HG02885 (cell line): ENCODE data around the gene CCM2.
"Not testable (repeated sequence)": the region's sequence is repeated elsewhere in the genome, so short reads cannot be mapped to it uniquely, and the experiment has no call there.

Experiments
- ATAC-seq: cut with Tn5 transposase; IDR thresholded peaks from one replicate; pipeline ENCODE4 v1.9.1; 2021; ENCODE audit warnings: mild to moderate bottlenecking; ENCODE audit not compliant: unreplicated experiment, poor library complexity

Gene CCM2

DNA sequence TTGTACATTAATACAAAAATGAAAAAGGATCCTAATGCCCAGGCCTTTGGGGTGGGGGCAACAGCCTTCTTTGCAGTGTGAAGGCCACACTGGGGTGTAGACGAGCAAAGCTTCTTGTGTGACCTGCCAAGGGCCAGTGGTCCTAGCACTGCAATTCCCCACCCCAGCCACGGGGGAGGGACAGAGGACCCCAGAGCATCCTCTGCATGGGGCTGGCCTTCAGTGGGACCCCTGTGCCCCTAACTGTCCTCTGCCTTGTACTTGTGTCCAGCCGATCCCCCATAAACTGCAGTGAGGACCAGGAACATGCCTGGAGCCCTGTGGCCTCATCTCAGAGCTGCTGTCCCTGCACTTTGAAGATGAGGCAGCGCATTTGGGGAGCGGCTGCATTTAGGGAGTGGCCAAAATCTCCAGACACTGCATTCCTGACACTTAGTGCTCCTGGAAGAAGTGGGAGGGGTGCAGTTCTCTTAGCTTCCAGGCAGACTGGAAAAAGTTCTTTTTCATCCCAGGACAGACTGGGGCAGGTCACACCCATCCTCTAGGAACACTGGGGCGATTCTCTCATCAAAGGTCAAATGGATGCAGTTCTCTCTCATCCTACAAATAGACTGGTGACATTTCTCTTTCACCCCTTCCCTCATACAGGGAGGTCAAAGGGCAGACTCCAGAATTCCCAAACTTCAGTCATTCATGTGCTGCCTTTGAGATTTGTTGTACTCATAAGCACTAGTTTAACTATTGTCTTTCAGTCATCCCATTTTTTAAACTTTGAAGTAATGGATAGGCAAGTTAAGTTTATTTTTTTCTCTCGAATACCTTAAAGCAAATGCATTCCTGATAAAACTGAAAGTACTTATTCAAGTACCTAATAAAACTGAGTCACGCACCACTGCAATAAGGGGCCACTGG is 20.3 kb upstream of the CCM2 start:
- no peak for ATAC-seq

DNA sequence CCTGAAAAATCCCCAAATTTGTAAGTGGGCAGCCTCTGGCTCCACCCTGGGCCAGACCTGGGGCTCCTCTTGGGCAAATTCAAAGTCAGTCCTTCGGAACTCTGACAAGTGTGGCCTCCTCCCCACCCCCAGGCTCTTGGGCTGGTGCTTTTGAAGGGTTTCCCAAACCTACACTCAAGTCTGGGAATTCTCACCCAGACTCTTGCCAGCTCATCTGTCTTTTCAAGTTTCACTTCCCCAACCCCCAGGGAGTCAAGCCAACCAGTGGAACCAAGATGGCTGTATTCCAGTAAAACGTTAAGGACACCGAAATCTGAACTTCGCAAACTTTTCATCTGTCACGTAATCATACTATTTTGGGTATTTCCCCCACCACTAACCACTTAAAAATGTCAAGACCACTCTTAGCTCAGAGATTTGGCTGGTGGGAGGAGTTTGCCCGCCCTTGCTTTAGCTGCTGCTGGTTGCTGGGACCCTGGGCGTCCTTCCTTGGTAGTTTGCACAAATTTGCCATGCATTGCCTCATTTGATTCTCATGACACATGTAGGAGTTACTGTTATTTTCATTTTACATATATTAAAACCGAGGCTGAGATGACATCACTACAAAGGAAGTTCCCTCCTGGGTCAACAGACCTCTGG is 19.5 kb upstream of the CCM2 start:
- peak; percentile 48 for ATAC-seq

DNA sequence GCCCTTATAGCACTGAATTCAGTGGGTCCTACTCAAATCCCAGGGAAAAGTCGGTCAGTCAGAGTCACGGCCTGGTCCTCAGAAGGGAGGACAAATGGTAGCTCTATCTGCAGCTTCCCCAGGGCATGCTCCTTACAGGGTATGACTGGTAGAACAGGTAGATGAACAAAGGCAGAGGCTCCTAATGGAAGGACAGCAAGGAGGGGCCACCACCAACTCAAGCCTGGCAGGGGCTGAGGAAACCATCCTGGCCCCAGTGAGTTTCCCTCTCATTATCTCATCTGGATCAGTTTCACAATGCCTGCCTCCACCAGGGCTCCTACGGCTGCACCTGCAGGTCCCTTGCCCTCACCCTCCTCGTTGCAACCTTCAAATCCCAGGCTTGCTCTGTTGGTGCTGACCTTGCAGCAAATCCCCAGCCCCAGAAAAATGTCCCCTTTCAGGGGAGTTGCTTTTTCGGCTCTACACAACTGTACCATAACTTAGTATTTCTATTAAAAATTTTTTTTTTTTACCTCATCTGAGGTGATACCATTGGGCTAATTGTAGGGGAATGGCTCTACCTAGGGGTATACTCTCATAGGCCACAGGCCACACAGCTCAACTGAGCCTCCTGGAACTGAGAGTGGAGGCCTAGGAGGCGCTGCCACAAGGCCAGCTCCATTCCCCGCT is 18.8 kb upstream of the CCM2 start:
- no peak for ATAC-seq

DNA sequence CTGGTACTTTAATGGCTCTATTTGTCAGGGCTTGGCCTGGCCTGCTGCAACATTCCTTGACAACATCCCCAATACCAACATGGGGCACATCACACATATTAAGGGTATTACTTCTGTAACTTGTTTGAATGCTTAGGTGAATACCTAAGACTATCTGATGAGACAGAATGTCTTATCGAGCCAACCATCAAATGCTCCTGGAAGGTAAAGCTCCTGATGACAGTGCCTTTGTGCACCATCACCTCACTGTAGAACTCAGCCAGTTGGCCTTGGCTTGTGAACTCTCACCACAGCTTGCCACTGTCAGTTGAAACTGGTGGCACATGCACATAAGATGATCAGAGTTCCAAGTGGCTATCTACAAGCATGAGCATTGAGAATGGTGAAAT is 17.5 kb upstream of the CCM2 start:
- no peak for ATAC-seq

DNA sequence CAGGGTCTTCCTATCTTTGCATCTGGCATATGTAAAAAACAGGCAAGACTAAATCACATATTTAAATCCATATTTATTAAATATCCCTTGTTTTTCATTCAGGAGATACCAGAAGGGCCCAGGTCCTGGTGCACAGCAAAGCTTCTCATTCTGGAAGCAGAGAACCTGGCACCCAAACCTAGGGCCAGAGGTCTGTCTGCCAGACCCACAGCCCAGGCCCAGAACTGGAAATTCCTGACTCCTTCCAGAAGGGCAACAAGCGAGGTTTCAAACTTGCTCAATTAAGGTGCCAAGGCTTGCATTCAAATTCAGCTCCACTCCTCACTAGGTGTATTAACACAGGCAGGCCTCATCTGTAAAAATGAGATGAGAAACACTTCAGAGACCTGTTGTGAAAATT is 17.0 kb upstream of the CCM2 start:
- no peak for ATAC-seq

DNA sequence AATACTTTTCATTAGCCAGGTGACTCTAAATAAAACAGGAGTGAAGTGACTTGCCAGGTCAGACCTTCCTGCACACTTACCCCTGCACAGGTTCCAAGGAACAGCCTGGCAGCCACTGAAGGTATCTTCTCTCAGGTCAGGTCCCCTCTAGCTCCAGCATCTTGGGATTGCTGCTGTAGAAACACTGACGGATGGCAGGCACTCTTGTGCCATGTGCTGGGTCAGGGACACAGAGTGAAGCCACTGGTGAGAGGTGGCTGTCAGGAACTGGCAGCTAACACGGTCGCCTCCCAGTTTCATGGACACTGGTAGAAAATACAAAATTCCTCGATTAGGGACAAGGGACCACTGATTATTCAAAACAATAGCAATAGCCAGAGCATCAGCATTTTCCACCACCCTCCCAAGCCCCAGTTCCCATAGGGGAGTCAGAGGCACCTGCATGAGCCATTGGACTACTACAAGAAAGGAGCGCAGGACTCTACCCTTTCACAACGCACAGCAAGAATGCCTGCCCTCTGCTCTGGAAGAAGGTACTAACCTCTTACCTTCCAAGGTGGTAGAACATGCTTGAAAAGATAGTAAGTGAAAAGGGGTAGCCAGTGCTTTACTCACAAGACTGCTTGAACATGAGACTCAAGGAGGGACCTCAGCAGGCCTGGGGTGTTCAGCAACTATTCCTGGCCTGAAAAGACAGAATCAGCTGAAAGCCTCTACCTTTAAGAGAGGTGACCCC is 16.1 kb upstream of the CCM2 start:
- ATAC-seq = no peak

DNA sequence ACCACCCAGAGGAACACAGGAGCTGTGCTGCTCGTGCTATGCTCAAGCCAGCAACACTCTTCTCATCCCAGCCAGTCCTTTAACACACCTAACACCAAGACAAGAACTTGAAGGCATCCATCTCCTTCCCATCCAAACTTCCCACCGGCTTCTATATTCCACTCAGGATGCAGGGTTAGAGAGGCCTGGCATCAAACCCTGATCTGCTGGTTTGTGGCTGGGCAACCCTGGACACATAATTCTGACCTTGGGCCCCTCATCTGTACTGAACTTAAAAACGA is 15.6 kb upstream of the CCM2 start:
- ATAC-seq = no peak

DNA sequence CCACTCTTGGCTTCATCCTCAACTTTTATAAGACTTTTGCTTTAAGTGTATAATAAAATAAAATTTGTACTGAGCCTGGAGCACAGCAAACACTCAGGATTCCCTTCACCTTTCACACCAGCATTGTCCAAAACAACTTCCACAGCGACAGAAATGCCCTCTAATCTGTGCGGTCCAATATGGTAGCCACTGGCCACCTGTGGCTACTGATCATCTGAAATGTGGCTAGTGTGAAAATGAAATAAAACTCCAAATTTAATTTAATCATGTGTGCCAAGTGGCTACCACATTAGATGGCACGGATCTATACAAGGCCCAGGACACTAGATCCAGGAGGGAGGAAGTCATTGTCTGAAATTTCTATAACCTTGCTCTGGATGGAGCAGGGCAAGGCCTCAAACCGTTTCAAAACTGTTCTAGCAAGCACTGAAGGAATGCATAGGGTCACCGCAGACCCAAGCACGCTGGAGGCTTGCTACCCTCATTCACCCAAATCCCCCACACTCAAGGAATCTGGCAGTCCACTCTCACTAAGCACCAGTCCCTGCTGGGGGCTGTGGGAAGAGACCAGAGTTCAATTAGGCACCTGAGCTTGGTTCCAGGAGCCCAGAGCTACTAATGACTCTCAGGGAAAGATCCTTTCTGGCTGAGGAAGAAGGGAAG is 14.8 kb upstream of the CCM2 start:
- no peak for ATAC-seq

DNA sequence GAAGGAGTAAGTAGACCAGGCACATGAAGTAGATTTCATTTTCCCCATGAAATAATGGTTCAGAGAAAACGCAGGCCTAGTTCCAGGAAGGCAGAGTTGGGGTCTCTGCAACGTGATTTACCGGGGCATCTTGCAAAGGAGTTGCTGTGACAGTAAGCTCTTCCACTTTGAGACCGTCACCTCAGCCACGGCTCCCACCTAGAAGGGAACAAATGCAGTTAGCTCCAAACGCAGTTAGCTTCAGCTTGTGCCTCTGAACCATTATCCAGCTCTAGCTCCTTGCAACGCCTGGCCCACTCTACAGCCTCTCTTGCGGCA is 14.1 kb upstream of the CCM2 start:
- ATAC-seq = no peak

DNA sequence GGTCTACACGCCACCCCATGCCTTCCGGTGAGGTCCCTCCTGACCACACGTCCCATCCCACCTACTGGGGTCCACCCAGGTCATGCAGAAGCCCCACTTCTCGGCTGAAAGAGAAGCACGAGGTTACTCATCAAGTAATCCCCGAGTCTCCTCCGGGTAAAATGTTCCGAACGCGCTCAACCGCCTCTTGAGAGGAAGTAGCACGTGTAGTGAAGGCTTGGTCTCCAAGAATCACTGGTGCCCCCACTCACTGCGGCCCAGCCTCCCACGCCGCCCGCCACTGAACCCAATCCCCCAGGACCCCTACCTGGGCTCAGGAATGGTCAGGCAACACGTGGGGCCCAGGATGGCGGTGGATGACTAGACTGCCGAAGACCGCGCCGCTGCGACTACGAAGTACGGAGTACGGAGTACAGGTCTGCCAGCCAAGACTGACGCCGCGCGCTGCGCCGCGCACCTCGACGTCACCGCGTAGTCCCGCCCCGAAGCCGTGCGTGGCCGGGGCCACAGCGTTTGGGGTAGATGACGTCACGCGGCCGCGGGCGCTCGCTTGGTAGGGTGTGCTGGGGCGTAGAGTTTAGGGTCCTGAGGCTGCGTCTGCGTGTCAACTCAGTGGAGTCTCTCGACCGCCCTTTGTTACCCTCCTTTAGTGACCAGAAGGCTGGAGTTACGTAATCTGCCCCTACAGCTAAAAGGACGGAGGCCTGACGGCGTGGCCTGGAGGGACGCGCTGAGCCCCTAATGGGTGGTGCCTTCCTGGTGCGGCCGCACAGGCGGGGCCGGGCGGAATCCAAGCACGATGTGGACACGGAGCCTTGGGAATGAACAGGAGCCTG is 13.6 kb upstream of the CCM2 start:
- peak; percentile 95 for ATAC-seq

DNA sequence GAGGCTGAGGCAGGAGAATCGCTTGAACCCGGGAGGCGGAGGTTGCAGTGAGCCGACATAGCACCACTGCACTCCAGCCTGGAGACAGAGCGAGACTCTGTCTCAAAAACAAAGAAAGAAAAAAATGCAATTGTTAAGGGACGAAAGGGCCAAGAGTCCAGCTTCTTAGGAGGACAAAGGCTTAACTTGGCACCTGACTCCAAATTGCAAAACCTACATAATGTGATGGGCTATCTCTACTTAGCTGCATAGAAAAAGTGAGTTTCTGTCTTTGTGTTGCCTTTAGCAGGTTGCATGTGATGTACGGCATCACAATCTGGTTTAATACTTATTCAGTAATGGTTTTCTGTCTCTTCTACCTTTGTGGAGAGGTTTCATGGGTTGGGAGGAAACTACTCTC is 12.5 kb upstream of the CCM2 start:
- ATAC-seq = no peak

DNA sequence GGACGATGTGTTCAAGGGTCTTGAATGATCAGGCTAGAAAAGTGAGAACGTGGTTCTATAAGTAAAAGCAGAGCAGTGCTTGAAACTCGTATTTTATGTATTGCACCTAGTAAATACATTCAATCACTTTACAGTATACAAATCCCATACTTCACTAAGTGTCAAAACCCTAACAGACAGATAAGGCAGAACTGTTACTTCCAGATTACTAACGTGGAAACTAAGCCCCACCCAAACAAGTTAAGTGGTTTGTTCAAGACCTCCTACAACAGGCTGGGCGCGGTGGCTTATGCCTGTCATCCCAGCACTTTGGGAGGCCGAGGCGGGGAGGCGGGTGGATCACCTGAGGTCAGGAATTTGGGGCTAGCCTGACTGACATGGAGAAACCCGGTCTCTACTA is 12.0 kb upstream of the CCM2 start:
- no peak for ATAC-seq

DNA sequence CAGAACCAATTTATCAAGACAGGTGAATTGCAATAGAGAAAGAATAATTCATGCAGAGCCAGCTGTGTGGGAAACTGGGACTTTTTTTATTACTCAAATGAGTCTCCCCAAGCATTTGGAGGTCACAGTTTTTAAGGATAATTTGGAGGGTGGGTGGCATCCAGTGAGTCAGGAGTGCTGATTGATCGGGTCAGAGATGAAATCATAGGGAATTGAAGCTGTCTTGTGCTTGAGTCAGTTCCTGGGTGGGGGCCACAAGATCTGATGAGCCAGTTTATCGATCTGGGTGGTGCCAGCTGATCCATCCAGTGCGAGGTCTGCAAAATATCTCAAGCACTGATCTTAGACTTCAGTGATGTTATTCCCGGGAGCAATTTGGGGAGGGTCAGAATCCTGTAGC is 11.3 kb upstream of the CCM2 start:
- no peak for ATAC-seq

DNA sequence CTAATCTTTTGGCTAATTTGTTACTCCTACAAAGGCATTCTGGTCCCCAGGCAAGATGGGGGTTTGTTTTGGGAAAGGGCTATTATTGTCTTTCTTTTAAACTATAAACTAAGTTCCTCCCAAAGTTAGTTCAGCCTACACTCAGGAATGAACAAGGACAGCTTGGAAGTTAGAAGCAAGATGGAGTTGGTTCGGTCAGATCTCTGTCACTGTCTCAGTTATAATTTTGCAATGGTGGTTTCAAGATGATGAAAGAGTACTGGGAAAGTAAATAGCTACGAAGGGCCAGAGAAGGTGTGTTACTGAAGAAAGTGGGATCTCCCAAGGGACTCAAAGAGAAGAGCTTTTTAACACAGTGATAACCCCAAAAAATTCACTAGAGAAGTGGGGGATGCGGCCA is 10.9 kb upstream of the CCM2 start:
- ATAC-seq = no peak

DNA sequence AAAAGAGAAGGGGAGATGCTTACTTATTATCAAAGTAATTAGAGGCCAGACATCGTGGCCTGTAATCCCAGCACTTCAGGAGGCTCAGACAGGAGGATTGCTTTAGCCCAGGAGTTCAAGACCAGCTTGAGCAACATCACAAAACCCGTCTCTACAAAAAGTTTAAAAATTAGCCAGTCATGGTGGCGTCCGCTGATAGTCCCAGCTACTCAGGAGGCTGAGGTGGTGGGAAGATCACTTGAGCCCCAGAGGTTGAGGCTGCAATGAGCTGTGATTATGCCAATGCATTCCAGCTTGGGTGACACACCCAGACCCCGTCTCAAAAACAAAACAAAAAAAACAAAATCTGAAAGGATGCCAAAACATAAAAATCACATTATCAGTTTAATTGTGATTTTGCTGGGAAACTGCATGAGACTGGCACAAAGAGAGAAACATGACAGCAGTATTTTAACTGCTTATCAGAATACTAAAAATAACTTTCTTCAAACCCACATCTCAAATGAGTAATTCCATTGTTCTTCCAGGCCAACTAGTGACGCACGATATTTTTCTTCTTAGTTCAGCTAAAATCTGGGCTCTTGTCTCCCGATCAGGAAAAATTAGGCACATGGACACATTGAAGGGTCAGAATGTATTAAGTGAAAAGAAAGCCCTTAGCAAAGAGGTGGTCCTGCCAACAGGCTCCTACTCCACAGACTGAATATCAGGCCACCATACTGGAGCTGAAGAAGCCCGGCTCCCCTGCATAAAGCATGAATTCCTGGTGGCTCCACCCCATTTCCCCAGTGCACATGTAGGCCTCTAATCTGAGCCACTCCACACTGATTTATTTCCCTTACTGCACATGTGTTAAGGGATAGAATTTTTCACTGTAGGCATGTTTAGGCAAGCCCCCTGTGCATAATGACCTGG is 9.6 kb upstream of the CCM2 start:
- no peak for ATAC-seq

DNA sequence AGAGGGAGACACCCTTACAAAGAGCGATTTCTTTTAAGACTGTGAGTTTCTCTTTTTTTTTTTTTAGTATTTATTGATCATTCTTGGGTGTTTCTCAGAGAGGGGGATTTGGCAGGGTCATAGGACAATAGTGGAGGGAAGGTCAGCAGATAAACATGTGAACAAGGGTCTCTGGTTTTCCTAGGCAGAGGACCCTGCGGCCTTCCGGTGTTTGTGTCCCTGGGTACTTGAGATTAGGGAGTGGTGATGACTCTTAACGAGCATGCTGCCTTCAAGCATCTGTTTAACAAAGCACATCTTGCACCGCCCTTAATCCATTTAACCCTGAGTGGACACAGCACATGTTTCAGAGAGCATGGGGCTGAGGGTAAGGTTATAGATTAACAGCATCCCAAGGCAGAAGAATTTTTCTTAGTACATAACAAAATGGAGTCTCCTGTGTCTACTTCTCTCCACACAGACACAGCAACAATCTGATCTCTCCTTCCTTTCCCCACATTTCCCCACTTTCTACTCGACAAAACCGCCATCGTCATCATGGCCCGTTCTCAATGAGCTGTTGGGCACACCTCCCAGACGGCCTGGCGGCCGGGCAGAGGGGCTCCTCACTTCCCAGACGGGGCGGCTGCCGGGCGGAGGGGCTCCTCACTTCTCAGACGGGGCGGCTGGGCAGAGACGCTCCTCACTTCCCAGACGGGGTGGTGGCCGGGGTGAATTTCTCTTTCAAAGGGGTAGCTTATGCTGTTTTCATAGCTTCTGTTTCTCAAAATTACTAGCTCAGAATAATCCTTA is 7.8 kb upstream of the CCM2 start:
- ATAC-seq = not testable (repeated sequence)

DNA sequence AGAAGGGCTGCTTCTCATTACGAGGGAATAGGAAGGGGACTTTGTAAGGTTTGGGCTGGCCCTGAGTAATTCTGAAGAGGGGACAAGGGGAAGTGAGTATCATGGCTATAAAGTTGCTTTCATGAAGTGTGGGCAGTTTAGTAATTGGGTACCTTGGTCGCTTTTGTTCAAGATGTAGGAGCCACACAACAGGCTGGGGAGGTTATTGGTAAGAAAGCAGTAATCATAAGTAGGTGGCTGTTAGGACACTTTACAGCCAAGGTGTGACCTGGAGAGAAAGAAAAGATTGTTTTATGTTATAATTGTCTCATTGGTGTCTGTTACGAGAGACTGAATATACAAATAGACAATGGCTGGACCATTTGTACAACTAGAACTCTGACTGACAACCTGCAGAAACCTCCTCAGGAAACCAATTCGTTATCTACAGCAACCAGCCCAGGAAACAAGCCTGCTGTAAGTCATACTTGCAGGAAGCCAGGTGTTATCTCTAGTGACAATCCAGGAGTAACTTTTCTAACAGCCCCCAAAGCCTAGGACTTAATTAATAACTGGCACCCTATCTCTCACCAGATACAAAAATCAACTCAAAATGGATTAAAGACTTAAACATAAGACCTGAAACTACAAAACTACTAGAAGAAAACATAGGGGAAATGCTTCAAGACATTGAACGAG is 5.0 kb upstream of the CCM2 start:
- ATAC-seq = no peak
